HepG2 (cell line): ENCODE measurements around the gene TNNT1. TPM values are rescaled to one million over a fixed set of nuclear protein-coding genes. Genes with fewer than 3 reads are reported as not detected.
A peak's percentile ranks its signal among the peaks of the same experiment; 100 is the strongest.

Source experiments
- BHLHE40 ChIP-seq: IDR thresholded peaks from 2 replicates; pipeline ENCODE4 v1.6.1; 2011; ENCODE audit warnings: low read length, improper control_type of control experiment
- CREB1 ChIP-seq, 2 experiments: fragments of 450-650 bp in 1 of 2; IDR thresholded peaks; 2 replicates each; pipeline ENCODE4 v1.6.1; 2016 to 2017; ENCODE audit warnings: control low read depth in 1 of 2, mild to moderate bottlenecking in 1 of 2, missing compliant biosample characterization in 1 of 2, missing genetic modification characterization in 1 of 2
- GABPA ChIP-seq, 2 experiments: IDR thresholded peaks; 2 replicates each; pipeline ENCODE4 v1.6.1; 2011 to 2016; ENCODE audit warnings: low read depth in 2 of 2, low read length in 1 of 2, missing biosample characterization in 1 of 2, missing genetic modification characterization in 1 of 2
- GMEB1 ChIP-seq: sonication (generic); formaldehyde crosslinking; IDR thresholded peaks from 2 replicates; pipeline ENCODE4 v1.5.1; 2020; ENCODE audit warnings: missing genetic modification reagents, mild to moderate bottlenecking, borderline replicate concordance
- GTF2F1 ChIP-seq: fragments of 150-350 bp; IDR thresholded peaks from 2 replicates; pipeline ENCODE4 v1.6.1; 2014; ENCODE audit warnings: low read length
- HNF1A ChIP-seq, 2 experiments: sonication (generic) in 1 of 2; formaldehyde crosslinking in 1 of 2; IDR thresholded peaks; 2 replicates each; pipeline versions ENCODE4 v1.4.0 to v1.6.1; 2016 to 2020; ENCODE audit warnings: borderline replicate concordance in 1 of 2, low read depth in 1 of 2, mild to moderate bottlenecking in 1 of 2, missing genetic modification reagents in 1 of 2
- MYPOP ChIP-seq: sonication (generic); formaldehyde crosslinking; IDR thresholded peaks from 2 replicates; pipeline ENCODE4 v1.8.1; 2023; ENCODE audit warnings: mild to moderate bottlenecking, moderate library complexity, missing genetic modification reagents
- PATZ1 ChIP-seq: sonication (generic); formaldehyde crosslinking; IDR thresholded peaks from 2 replicates; pipeline ENCODE4 v1.4.0; 2020; ENCODE audit warnings: missing genetic modification reagents
- PITX1 ChIP-seq: sonication (generic); formaldehyde crosslinking; IDR thresholded peaks from 2 replicates; pipeline ENCODE4 v1.5.1; 2020; ENCODE audit warnings: mild to moderate bottlenecking, missing genetic modification reagents
- RFX3 ChIP-seq: IDR thresholded peaks from 2 replicates; pipeline ENCODE4 v1.6.1; 2016; ENCODE audit warnings: missing biosample characterization, missing genetic modification reagents
- SAP130 ChIP-seq: IDR thresholded peaks from 2 replicates; pipeline ENCODE4 v1.6.1; 2016; ENCODE audit warnings: low read depth
- SIN3A ChIP-seq: IDR thresholded peaks from 2 replicates; pipeline ENCODE4 v1.6.1; 2011; ENCODE audit warnings: low read depth, mild to moderate bottlenecking, control low read depth, low read length, borderline replicate concordance
- SNAPC2 ChIP-seq: sonication (generic); formaldehyde crosslinking; IDR thresholded peaks from 2 replicates; pipeline ENCODE4 v1.8.1; 2022; ENCODE audit warnings: mild to moderate bottlenecking, missing genetic modification reagents
- SP1 ChIP-seq, 2 experiments: fragments of 450-650 bp in 1 of 2; sonication (generic) in 1 of 2; formaldehyde crosslinking in 1 of 2; IDR thresholded peaks; 2 replicates each; pipeline versions ENCODE4 v1.4.0 to v1.6.1; 2016 to 2020; ENCODE audit warnings: missing genetic modification reagents in 1 of 2
- SP4 ChIP-seq: sonication (generic); formaldehyde crosslinking; IDR thresholded peaks from 2 replicates; pipeline ENCODE4 v1.8.1; 2023; ENCODE audit warnings: mild to moderate bottlenecking, missing genetic modification reagents
- SP5 ChIP-seq: IDR thresholded peaks from 2 replicates; pipeline ENCODE4 v1.6.1; 2016; ENCODE audit warnings: low read depth, borderline replicate concordance
- TBX3 ChIP-seq: fragments of 450-650 bp; IDR thresholded peaks from 2 replicates; pipeline ENCODE4 v1.6.1; 2017; ENCODE audit warnings: antibody characterized with exemption, mild to moderate bottlenecking, inconsistent platforms, borderline replicate concordance
- YEATS4 ChIP-seq: sonication (generic); formaldehyde crosslinking; IDR thresholded peaks from 2 replicates; pipeline ENCODE4 v1.4.0; 2020; ENCODE audit warnings: missing genetic modification reagents, borderline replicate concordance
- ZBTB7A ChIP-seq: sonication (generic); formaldehyde crosslinking; IDR thresholded peaks from 2 replicates; pipeline ENCODE4 v1.8.0; 2022; ENCODE audit warnings: mild to moderate bottlenecking, missing genetic modification reagents
- polyA plus RNA-seq, 8 experiments: library from polyadenylated mRNA; depleted of rRNA in 3 of 8; stranded (reverse) in 7 of 8; unstranded in 1 of 8; fragments of >200 nt; fragmentation: Illumina TruSeq in 4 of 8; extraction: Trizol in 4 of 8; gene quantifications; 2 replicates each; pipeline versions ENCODE4 v1.2.1 to v1.2.3, GENCODE V29; 2011 to 2016; ENCODE audit warnings: low read depth in 4 of 8, missing spikeins in 1 of 8, mixed read lengths in 1 of 8; ENCODE audit not compliant: insufficient read depth in 1 of 8
- total RNA-seq, 5 experiments: library from RNA; depleted of rRNA; stranded (reverse); fragments of >200 nt; fragmentation: Illumina TruSeq; extraction: Trizol; gene quantifications; 2 replicates each; pipeline ENCODE4 v1.2.3, GENCODE V29; 2016; ENCODE audit warnings: low read depth in 1 of 5

The TNNT1 gene
- total and polyA plus RNA-seq, 2 of the 13 experiments (the other 11 are each of a cell fraction or from before 2014, with no cell fraction given) = 1.3 to 2.4 TPM

GRCh38 chr19:55166530-55167268 is 17.7 kb upstream of the TNNT1 start, which contains the start of gene DNAAF3 (continued):
- TF ChIP-seq SIN3A (peak; percentile 84; the same call in 1 of the 2 replicates), RFX3 (CRISPR knock-in tag) (peak; percentile 98), SP1 (IDR thresholded peaks at IDR 0.05) (no peak), SP1 (CRISPR knock-in tag; IDR thresholded peaks at IDR 0.05) (peak; percentile 93), PITX1 (CRISPR knock-in tag) (0 out of 2 replicates have a peak, but pooled peaks have one; percentile 15), PATZ1 (CRISPR knock-in tag) (peak; percentile 18; the same call in 1 of the 2 replicates), SP5 (CRISPR knock-in tag) (peak; percentile 73; the same call in 1 of the 2 replicates), SAP130 (CRISPR knock-in tag) (peak; percentile 87), GABPA (IDR thresholded peaks at IDR 0.05; ENCODE audit: low read depth, low read length) (no peak), GABPA (CRISPR knock-in tag; IDR thresholded peaks at IDR 0.05; ENCODE audit: low read depth) (peak; percentile 50; the same call in 1 of the 2 replicates), SNAPC2 (CRISPR knock-in tag) (no peak), ZBTB7A (CRISPR knock-in tag) (no peak), TBX3 (peak; percentile 71; the same call in 1 of the 2 replicates), HNF1A (IDR thresholded peaks at IDR 0.05; ENCODE audit: low read depth) (no peak), HNF1A (CRISPR knock-in tag; IDR thresholded peaks at IDR 0.05; ENCODE audit: borderline replicate concordance) (no peak), GMEB1 (peak; percentile 55), GTF2F1 (no peak), CREB1 (IDR thresholded peaks at IDR 0.05) (peak; percentile 71), CREB1 (CRISPR knock-in tag; IDR thresholded peaks at IDR 0.05) (peak; percentile 36; the same call in 1 of the 2 replicates), MYPOP (CRISPR knock-in tag) (peak; percentile 63), YEATS4 (CRISPR knock-in tag) (peak; percentile 15; the same call in 1 of the 2 replicates), BHLHE40 (peak; percentile 91), SP4 (CRISPR knock-in tag) (peak; percentile 97)
